Activated CD8-positive, alpha-beta memory T cell treated with anti-CD3 and anti-CD28 coated beads for 1 hour (primary cell): Measurements from ENCODE around the gene HMOX2.

ENCODE experiments used
- DNase-seq, 2 donors: peaks; one replicate each; pipeline ENCODE4 v3.0.0-alpha.2; 2020; ENCODE audit warnings: low read depth in 1 of 2; ENCODE audit errors: extremely low read depth in 1 of 2

The HMOX2 gene

GRCh38 chr16:4500272-4500671, 24.1 kb downstream of the HMOX2 start:
- DNase-seq: no peak

- DNase-seq: no peak
These were observed 24.9 kb downstream of the HMOX2 start for GRCh38 chr16:4501071-4501478.

DNA sequence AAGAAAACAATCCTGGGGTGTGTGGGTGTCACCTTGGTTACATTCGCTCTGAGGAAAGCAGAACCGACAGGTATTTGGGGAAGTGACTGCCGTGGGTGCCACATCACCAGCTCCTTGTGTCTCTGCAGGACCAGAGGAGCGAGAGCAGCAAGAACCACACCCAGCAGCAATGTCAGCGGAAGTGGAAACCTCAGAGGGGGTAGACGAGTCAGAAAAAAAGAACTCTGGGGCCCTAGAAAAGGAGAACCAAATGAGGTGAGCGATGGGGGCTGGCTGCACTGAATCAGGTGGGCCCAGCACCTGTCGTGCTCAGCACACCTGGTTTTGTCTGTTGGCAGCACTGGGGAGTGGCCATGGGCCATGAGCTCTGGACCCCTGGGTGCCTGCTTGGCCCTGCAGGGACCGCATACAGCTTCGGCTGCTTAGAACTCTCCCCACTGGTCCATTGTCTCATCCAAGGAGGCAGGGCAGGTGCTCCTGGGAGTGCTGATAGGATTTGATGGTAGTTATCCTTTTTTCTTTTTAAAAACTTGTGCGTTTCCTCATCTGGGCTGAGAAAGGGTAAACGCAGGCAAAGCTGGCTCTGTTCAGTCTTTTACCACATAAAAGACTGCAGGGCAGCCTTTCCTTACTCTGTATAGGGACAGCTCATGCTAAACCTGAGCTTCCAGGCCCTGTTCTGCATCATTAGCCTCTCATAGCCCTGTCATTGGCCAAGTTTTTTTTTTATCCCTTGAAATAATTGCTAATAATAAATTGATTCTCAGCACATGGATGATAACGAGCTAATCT, 29.4 kb downstream of the HMOX2 start:
- DNase-seq: peak; percentile 58 to 65

GRCh38 chr16:4506450-4506849, 30.3 kb downstream of the HMOX2 start:
- no peak for DNase-seq

DNA sequence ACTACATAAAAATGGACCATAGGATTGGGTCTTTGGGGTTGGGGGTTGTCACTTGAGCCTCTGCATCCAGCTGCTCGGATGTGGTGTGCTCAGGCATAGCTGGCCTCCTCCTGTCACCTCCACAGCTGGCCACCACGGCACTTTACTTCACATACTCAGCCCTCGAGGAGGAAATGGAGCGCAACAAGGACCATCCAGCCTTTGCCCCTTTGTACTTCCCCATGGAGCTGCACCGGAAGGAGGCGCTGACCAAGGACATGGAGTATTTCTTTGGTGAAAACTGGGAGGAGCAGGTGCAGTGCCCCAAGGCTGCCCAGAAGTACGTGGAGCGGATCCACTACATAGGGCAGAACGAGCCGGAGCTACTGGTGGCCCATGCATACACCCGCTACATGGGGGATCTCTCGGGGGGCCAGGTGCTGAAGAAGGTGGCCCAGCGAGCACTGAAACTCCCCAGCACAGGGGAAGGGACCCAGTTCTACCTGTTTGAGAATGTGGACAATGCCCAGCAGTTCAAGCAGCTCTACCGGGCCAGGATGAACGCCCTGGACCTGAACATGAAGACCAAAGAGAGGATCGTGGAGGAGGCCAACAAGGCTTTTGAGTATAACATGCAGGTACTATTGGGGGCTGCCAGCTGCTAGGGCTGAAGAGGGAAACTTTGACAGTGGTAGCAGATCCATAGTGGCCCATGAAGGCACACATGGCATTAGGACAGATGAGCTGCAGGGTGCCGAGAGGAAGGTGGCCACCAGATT, 31.6 kb downstream of the HMOX2 start:
- no peak for DNase-seq

- DNase-seq: no peak
These were observed 32.6 kb downstream of the HMOX2 start for GRCh38 chr16:4508806-4509205.

- no peak for DNase-seq
These were observed 33.2 kb downstream of the HMOX2 start for GRCh38 chr16:4509420-4509819.

DNA sequence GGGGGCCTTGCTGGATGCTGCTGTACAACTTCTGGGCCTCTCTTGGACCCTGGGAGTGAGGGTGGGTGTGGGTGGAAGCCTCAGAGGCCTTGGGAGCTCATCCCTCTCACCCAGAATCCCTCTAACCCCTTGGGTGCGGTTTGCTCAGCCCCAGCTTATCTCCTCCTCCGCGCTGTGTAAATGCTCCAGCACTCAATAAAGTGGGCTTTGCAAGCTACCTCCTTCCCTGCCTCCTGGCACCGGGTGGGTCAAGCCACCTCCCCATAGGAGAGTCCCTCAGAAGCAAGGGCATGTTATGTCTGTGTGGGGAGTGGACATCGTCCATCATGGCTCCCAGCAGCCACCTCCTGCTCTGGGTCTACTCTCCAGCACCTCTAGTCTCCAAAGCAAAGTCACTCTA, 33.9 kb downstream of the HMOX2 start:
- DNase-seq: no peak

GRCh38 chr16:4510747-4511426, 34.7 kb downstream of the HMOX2 start:
- DNase-seq: no peak

DNA sequence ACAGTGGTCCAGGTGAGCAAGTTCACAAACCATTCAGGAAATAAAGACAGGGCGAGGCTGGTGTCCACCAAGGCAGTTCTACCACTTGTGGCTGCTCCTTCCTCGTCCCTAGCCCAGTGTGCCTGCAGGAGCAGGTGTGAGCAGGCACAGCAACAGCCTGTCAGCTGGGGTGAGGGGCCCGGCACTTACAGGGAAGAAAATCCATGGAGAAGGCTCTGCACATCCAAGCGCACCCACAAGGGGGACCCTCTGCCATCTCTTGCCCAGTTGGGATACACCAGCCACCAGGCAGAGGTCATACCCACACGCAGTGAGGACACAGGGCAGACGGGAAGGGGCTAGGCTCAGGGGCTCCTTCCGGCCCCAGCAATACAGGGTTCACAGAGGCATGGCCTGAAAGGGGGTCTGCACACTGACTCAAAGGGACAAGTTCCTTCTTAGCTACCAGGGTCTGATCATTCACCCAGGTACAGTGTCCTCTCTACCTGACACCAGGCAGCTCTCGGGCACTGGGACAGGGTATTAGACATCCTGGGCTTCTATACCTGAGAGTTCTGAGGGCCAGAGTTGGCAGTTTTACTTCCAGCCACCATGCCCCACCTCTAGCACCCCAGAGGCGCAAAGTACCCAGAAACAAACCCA, 35.4 kb downstream of the HMOX2 start:
- DNase-seq: no peak

DNA sequence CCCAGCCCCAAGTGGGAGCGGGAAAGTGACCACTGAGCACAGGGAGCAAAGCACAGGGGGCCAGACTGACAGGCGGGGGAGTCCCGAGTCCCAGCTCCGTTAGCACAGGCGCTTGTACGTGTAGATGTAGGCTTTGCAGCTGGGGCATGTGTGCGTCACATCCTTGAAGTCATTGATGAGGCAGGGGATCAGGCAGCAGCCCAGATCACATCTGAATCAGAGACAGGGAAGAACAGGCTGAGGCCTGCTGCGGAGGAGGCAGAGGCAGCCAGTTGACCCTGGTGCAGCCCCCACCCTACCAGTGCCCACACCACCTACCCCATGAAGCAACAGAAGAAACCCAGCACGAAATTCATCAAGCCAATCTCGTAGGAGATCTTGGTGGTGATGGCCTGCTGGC, 36.3 kb downstream of the HMOX2 start:
- DNase-seq: no peak

DNA sequence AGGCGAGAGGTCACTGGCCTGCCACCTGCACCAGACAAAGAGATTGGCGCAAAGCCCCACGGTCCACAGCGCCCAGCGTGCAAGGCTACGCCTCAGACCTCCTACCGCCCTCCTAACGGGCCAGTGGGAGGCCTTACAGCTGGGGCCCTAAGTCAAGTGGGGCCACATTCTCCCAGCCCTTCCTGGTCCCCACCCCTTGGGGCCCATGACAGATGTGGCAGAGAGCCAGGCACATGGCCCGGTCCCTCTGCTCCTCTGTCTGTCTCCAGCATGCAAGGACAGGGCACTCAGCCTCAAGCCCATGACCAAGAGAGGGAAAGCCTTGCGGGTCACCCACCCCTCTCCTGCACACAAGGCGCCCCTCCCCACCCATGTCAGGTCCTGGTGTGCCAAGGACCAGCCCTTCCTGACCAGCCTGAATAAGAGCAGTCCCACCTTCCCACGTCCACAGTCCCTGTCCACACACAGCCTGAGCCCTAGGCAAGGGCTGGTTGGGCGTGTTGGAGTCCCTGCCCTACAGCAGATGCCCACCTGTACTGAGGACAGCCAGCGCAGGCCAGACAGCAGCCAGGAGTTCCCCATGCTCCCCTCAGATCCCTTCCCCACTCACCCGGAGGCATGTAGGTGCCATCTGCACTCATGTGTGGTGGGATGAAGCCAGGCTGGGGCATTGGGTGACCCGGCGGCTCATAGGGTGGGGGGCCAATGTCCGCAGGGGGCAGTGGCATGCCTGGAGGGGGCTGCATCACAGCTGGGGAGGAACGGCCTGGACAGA, 37.1 kb downstream of the HMOX2 start:
- no peak for DNase-seq

GRCh38 chr16:4513881-4514280, 37.7 kb downstream of the HMOX2 start:
- no peak for DNase-seq

DNA sequence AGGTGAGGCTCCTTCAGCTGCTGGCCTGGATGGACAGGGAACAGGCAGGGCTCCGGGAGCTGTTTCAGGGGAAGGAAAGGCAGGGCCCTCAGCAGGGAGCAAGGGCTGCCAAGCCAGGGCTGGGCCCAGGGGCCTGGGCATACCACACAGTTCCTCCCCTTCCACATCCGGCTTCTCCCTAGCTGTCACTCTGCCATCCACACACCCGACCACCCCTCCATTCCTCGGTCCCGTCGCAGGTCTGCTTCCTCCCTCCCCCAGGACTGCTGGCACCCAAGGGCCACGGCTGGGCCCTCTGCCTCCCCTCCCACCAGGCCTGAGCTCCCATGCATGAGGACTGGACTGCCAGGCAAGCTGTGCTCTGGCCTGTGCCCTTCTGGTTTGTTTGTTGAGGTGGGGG, 38.4 kb downstream of the HMOX2 start:
- DNase-seq: no peak

DNA sequence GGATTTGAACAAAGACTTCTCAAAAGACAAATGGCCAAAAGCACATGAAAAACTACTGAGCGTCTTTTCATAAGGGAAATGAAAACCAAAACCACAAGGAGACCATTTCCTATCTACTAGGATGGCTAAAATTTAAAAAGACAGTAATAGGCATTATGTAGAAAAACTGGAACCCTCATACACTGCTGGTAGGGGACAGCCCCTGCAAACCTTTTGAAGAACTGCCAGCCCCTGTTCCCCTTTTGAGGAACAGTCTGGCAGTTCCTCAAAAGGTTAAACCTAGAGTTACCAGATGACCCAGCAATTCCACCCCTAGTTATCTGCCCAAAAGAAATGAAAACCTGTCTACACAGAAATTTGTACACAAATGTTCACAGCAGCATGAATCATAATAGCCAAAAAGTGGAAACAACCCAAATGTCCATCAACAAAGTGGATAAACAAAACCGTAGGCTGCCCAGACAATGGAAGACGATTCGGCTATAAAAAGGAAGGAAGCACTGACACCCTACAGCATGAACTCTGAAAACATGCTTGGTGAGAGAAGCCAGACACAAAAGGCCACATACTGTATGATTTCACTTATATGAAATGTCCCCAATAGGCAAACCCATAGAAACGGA, 39.5 kb downstream of the HMOX2 start:
- no peak for DNase-seq

- no peak for DNase-seq
These were observed 41.8 kb downstream of the HMOX2 start for GRCh38 chr16:4517812-4518680.

- DNase-seq: no peak
These were observed 43.3 kb downstream of the HMOX2 start for GRCh38 chr16:4519274-4520058.

- no peak for DNase-seq
These were observed 44.7 kb downstream of the HMOX2 start for GRCh38 chr16:4520913-4521312.
